ENCODE data around the gene SAG. TPM values are rescaled to one million over a fixed set of nuclear protein-coding genes. Genes with fewer than 3 reads are reported as not detected.

The SAG gene
- total and polyA plus RNA-seq, 2 experiments from 2014 or later: not detected

DNA sequence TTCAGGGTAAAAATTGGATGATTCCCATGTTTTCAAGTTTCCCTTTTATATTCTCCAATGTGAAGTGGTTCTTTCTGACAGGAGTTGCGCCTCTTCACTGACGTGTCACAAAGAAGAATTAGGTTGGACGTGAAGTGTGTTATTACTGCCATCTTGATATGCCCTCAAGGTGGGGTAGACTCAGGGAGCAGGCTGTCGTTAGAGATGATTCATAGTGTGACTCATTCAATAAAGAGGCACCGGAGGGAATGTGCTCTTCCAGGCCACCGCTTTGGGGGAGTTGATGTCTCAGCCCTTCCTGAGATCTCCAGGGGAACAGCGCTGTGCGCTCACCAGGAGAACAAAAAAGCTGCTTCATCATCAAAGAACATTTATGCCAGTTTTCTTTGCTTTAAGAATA lies 43.1 kb downstream of the SAG start (continued):
- TF ChIP-seq, protein P1, sequence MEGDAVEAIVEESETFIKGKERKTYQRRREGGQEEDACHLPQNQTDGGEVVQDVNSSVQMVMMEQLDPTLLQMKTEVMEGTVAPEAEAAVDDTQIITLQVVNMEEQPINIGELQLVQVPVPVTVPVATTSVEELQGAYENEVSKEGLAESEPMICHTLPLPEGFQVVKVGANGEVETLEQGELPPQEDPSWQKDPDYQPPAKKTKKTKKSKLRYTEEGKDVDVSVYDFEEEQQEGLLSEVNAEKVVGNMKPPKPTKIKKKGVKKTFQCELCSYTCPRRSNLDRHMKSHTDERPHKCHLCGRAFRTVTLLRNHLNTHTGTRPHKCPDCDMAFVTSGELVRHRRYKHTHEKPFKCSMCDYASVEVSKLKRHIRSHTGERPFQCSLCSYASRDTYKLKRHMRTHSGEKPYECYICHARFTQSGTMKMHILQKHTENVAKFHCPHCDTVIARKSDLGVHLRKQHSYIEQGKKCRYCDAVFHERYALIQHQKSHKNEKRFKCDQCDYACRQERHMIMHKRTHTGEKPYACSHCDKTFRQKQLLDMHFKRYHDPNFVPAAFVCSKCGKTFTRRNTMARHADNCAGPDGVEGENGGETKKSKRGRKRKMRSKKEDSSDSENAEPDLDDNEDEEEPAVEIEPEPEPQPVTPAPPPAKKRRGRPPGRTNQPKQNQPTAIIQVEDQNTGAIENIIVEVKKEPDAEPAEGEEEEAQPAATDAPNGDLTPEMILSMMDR (conservative IDR thresholded peaks at IDR 0.05; ENCODE audit: low read depth in 2 of 2): no peak
- TF ChIP-seq POLR2AphosphoS5 (IDR thresholded peaks at IDR 0.05; ENCODE audit: low read depth) (no peak), NANOG (IDR thresholded peaks at IDR 0.05; ENCODE audit: borderline replicate concordance) (no peak)
- TF ChIP-seq, protein P2, sequence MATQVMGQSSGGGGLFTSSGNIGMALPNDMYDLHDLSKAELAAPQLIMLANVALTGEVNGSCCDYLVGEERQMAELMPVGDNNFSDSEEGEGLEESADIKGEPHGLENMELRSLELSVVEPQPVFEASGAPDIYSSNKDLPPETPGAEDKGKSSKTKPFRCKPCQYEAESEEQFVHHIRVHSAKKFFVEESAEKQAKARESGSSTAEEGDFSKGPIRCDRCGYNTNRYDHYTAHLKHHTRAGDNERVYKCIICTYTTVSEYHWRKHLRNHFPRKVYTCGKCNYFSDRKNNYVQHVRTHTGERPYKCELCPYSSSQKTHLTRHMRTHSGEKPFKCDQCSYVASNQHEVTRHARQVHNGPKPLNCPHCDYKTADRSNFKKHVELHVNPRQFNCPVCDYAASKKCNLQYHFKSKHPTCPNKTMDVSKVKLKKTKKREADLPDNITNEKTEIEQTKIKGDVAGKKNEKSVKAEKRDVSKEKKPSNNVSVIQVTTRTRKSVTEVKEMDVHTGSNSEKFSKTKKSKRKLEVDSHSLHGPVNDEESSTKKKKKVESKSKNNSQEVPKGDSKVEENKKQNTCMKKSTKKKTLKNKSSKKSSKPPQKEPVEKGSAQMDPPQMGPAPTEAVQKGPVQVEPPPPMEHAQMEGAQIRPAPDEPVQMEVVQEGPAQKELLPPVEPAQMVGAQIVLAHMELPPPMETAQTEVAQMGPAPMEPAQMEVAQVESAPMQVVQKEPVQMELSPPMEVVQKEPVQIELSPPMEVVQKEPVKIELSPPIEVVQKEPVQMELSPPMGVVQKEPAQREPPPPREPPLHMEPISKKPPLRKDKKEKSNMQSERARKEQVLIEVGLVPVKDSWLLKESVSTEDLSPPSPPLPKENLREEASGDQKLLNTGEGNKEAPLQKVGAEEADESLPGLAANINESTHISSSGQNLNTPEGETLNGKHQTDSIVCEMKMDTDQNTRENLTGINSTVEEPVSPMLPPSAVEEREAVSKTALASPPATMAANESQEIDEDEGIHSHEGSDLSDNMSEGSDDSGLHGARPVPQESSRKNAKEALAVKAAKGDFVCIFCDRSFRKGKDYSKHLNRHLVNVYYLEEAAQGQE (IDR thresholded peaks at IDR 0.05; ENCODE audit: unreplicated experiment): no peak

DNA sequence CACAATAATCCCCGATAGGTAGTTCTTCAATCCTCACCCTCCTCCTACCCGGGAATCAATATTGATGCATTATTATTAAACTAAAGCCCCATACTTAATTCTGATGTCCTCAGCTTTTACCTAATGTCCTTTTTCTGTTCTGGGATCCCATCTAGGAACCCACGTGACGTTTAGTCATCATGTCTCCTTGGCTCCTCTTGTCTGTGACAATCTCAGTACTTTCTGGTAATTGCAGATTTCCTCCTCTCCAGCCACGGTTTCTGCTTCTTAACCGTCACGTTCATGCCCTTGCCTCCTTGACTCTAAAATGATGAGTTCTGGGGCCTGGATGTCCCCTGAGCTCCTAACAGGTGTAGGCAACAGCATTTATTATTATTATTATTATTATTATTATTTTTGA lies 43.8 kb downstream of the SAG start:
- Histone ChIP-seq H3K4me2 (no peak overlapping the region), H3K36me3 (ENCODE audit: insufficient read depth) (no peaks in the 10 kb centered on the region), H3K27ac (ENCODE audit: low read depth) (no peak overlapping the region), H3K4me1 (ENCODE audit: insufficient read depth) (peaks cover 5% of the 10 kb centered on the region; the same call in 1 of the 2 replicates), H3K27me3 (ENCODE audit: insufficient read depth) (peaks cover 32% of the 10 kb centered on the region), H4K20me1 (replicated peaks; ENCODE audit: insufficient read depth) (peaks cover 11% of the 10 kb centered on the region), H2AFZ (no peak overlapping the region), H3K4me3 (no peak overlapping the region), H3K79me2 (replicated peaks; ENCODE audit: insufficient read depth) (peaks cover 10% of the 10 kb centered on the region), H3F3A (replicated peaks; ENCODE audit: low read depth) (no peaks in the 10 kb centered on the region), H3K9me2 (ENCODE audit: insufficient read depth) (no peaks in the 10 kb centered on the region)
- H3K27ac Mint-ChIP-seq: no peak overlapping the region
- H3K4me3 Mint-ChIP-seq: no peak overlapping the region
- ATAC-seq (no peak), DNase-seq (ENCODE audit: low spot score) (no peak)
- H3K36me3 Mint-ChIP-seq (ENCODE audit: low read depth): no peaks in the 10 kb centered on the region
- TF ChIP-seq, protein P3, sequence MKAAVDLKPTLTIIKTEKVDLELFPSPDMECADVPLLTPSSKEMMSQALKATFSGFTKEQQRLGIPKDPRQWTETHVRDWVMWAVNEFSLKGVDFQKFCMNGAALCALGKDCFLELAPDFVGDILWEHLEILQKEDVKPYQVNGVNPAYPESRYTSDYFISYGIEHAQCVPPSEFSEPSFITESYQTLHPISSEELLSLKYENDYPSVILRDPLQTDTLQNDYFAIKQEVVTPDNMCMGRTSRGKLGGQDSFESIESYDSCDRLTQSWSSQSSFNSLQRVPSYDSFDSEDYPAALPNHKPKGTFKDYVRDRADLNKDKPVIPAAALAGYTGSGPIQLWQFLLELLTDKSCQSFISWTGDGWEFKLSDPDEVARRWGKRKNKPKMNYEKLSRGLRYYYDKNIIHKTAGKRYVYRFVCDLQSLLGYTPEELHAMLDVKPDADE (IDR thresholded peaks at IDR 0.05): no peak
- no peak for TF ChIP-seq JUNB (IDR thresholded peaks at IDR 0.05; ENCODE audit: unreplicated experiment)
- TF ChIP-seq, protein P1 (conservative IDR thresholded peaks at IDR 0.05; ENCODE audit: low read depth in 2 of 2): no peak
- TF ChIP-seq, protein P4, sequence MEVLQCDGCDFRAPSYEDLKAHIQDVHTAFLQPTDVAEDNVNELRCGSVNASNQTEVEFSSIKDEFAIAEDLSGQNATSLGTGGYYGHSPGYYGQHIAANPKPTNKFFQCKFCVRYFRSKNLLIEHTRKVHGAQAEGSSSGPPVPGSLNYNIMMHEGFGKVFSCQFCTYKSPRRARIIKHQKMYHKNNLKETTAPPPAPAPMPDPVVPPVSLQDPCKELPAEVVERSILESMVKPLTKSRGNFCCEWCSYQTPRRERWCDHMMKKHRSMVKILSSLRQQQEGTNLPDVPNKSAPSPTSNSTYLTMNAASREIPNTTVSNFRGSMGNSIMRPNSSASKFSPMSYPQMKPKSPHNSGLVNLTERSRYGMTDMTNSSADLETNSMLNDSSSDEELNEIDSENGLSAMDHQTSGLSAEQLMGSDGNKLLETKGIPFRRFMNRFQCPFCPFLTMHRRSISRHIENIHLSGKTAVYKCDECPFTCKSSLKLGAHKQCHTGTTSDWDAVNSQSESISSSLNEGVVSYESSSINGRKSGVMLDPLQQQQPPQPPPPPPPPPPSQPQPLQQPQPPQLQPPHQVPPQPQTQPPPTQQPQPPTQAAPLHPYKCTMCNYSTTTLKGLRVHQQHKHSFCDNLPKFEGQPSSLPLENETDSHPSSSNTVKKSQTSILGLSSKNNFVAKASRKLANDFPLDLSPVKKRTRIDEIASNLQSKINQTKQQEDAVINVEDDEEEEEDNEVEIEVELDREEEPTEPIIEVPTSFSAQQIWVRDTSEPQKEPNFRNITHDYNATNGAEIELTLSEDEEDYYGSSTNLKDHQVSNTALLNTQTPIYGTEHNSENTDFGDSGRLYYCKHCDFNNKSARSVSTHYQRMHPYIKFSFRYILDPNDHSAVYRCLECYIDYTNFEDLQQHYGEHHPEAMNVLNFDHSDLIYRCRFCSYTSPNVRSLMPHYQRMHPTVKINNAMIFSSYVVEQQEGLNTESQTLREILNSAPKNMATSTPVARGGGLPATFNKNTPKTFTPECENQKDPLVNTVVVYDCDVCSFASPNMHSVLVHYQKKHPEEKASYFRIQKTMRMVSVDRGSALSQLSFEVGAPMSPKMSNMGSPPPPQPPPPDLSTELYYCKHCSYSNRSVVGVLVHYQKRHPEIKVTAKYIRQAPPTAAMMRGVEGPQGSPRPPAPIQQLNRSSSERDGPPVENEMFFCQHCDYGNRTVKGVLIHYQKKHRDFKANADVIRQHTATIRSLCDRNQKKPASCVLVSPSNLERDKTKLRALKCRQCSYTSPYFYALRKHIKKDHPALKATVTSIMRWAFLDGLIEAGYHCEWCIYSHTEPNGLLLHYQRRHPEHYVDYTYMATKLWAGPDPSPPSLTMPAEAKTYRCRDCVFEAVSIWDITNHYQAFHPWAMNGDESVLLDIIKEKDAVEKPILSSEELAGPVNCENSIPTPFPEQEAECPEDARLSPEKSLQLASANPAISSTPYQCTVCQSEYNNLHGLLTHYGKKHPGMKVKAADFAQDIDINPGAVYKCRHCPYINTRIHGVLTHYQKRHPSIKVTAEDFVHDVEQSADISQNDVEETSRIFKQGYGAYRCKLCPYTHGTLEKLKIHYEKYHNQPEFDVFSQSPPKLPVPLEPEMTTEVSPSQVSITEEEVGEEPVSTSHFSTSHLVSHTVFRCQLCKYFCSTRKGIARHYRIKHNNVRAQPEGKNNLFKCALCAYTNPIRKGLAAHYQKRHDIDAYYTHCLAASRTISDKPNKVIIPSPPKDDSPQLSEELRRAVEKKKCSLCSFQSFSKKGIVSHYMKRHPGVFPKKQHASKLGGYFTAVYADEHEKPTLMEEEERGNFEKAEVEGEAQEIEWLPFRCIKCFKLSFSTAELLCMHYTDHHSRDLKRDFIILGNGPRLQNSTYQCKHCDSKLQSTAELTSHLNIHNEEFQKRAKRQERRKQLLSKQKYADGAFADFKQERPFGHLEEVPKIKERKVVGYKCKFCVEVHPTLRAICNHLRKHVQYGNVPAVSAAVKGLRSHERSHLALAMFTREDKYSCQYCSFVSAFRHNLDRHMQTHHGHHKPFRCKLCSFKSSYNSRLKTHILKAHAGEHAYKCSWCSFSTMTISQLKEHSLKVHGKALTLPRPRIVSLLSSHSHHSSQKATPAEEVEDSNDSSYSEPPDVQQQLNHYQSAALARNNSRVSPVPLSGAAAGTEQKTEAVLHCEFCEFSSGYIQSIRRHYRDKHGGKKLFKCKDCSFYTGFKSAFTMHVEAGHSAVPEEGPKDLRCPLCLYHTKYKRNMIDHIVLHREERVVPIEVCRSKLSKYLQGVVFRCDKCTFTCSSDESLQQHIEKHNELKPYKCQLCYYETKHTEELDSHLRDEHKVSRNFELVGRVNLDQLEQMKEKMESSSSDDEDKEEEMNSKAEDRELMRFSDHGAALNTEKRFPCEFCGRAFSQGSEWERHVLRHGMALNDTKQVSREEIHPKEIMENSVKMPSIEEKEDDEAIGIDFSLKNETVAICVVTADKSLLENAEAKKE (CRISPR knock-in tag; IDR thresholded peaks at IDR 0.05): no peak
- peaks cover 30% of the 10 kb centered on the region for H3K27me3 Mint-ChIP-seq (ENCODE audit: insufficient read depth, low read depth, poor library complexity)
- no peaks in the 10 kb centered on the region; the same call in 2 of the 3 replicates for H3K9me3 Mint-ChIP-seq
- H3K4me1 Mint-ChIP-seq: peaks cover 18% of the 10 kb centered on the region
